Measurements from ENCODE around the gene ISLR.
"Not testable (repeated sequence)": the region's sequence is repeated elsewhere in the genome, so short reads cannot be mapped to it uniquely, and the experiment has no call there.

The ISLR gene

GRCh38 chr15:74137537-74137894 lies 36.0 kb upstream of the ISLR start:
- DNase-seq (ENCODE audit: low spot score): no peak

DNA sequence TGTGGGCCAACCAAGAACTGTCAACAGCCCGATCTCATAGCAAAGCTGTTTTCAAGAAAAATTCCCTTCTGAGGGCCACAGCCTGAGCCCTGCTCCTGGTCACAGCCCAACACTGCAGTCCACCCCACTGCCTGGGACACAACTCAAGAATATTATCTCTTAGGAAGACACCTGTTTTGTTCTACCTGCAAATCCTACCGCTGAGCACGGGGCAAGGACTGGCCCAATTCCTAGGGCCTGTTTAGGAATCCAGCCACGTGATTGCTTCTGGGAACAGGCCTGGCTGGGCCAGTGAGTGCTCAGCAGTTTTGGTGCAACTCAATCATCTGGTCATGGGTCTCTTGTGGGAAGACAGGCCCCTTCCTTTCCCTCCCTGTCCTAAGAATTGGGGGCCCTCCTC lies 34.9 kb upstream of the ISLR start:
- DNase-seq (ENCODE audit: low spot score): no peak

DNA sequence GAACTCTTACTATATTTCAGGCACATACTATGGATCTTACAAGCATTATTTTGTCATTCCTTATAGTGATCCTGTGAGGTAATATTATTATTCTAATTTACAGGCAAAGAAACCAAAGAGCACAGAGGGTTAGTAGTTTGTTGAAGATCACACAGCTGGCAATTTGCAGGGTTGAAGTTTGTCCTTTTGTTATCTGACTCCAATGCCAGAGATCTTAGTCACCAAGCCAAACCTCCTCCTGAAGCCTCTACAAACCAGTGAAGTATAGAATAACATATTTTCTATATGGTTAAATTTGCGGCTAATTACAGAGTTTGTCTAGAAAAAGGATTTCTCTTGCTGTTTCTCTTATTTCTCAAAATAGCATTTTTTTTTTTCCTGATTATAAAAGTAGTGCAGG lies 31.9 kb upstream of the ISLR start:
- no peak for DNase-seq (ENCODE audit: low spot score)

- DNase-seq (ENCODE audit: low spot score): no peak
Measured at GRCh38 chr15:74144153-74144775, 29.2 kb upstream of the ISLR start.

- no peak for DNase-seq (ENCODE audit: low spot score)
Measured at GRCh38 chr15:74146277-74146800, 27.2 kb upstream of the ISLR start.

DNA sequence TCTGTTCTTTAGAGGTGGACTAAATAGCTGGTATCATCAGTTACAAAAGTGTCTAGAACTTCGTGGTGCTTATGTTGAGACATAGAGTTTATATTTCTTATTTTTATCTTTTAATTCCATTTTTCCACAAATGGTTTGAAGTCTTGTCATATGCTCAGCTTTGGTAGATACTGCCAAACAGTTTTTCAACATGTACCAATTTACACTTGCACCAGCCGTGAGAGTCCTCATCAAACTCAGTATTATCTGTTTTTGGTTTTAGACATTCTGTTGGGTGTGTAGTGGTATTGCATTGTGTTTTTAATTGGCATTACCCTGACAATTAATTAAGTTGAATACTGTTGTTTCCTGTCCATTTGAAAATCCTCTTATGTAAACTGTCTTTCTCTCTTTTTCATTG lies 26.5 kb upstream of the ISLR start:
- no peak for DNase-seq (ENCODE audit: low spot score)

- no peak for DNase-seq (ENCODE audit: low spot score)
Measured at GRCh38 chr15:74155766-74156417, 17.6 kb upstream of the ISLR start.

GRCh38 chr15:74156678-74157411 lies 16.7 kb upstream of the ISLR start:
- DNase-seq (ENCODE audit: low spot score): no peak

GRCh38 chr15:74157868-74158827 lies 15.4 kb upstream of the ISLR start:
- no peak for DNase-seq (ENCODE audit: low spot score)

GRCh38 chr15:74158855-74159650 lies 14.5 kb upstream of the ISLR start:
- DNase-seq (ENCODE audit: low spot score): no peak

GRCh38 chr15:74159773-74160172 lies 13.7 kb upstream of the ISLR start:
- no peak for DNase-seq (ENCODE audit: low spot score)

DNA sequence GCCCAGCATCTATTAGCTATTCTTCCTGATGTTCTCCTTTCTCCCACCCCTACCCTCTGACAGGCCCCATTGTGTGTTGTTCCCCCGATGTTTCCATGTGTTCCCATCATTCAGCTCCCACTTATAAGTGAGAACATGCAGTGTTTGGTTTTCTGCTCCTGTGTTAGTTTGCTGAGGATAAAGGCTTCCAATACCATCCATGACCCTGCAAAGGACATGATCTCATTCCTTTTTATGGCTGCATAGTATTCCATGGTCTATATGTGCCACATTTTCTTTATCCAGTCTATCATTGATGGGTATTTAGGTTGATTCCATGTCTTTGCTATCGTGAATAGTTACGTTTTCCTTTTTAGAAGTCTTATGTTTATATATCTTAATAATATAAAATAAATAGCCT lies 13.1 kb upstream of the ISLR start:
- DNase-seq (ENCODE audit: low spot score): not testable (repeated sequence)

- DNase-seq (ENCODE audit: low spot score): not testable (repeated sequence)
Measured at GRCh38 chr15:74162195-74162536, 11.3 kb upstream of the ISLR start.

- DNase-seq (ENCODE audit: low spot score): no peak
Measured at GRCh38 chr15:74165461-74165860, 8.0 kb upstream of the ISLR start.

GRCh38 chr15:74167891-74168331 lies 5.6 kb upstream of the ISLR start:
- no peak for DNase-seq (ENCODE audit: low spot score)

DNA sequence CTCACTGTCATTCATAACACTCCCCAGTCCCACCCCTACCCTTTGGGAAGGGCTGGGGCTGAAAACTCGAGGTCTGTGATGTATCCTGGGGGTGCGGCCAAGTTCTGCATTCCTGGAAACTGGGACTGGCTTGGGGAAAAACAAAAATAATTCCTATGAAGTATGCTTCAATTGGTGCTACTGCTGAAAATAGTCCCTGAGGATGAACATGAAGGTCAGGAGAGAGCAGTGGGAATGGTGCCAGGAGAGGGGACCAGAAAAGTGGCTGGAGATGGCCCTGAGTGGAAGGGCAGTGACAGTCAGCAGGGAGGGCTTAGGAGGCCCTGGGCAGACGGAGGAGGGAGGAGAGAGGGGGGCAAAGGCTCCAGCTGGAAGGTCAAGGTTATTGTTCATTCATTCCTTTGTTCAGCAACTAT lies 4.8 kb upstream of the ISLR start:
- peak; percentile 5 for DNase-seq (ENCODE audit: low spot score)

DNA sequence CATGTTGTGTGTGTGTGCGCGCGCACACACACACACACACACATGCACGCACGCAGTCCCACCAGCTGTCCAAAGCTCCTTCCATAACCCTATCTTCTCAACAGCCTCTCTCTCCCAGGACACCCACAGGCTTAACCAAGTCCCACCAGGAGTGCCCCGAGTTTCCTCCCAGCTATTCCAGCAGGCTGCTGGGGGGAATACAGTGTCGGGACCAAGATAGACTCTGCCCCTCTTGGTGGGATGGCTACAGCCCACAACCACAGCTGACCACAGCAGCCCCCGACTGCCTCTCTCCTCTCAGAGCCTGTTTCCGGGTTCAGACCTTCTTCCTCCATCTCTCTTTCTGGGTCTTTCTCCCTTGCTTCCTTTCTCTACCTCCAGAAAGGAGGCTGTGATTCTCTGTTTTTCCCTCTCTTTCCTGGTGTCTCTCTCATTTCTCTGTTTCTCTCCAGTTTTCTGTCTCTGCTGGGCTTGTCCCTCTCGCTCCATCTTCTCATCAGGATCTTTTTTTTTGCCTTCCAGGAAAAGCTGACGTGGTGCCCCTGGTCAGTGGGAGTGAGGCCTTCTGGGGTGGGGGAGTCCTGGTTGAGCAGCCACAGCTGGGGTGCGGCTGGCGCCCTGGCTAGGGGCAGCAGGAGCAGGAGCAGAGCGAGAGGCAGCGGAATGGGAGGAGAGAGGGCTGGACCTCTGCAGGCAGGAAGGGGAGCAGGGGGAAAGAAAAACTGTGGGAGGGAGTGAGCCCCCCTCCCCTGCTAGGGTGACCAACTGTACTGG lies 3.3 kb upstream of the ISLR start:
- no peak for DNase-seq (ENCODE audit: low spot score)

DNA sequence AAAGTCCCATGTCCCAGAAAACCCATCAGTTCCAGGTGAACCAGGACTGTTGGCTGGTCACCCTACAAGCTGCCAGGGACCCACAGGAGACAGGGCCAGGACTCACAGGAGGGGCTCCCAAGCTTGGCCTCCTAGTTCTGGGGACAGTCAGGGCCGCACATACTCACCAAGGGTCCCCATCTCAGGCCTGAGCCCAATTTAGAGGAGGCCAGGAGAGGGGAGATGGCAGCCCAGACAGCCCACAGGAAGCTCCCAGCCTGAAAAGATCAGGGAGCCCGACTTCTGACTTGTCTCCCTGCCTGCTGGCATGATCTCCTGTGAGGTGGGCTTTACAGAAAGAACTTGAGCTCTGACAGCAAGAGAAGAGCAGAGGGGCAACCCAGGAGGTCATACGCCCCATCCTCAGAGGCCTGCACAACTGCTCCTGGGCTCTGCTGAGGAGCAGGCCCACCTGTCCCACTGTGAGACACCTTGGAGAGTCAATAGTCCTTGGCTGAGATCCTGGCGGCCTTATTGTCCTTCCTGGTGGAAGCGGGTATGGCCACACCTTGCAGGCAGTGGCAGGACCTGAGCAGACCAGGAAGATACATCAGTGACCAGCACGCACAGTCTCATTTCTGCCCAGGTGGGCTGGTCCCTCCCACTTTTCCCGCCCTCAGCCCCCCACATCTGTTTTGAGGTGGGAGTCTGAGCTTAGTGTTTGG lies 2.5 kb upstream of the ISLR start:
- no peak for DNase-seq (ENCODE audit: low spot score)

GRCh38 chr15:74171965-74172541 lies 1.5 kb upstream of the ISLR start:
- no peak for DNase-seq (ENCODE audit: low spot score)
